Spleen (tissue), 7 donors: ENCODE measurements around the gene TTC7B.

Source experiments
- POLR2A ChIP-seq, 3 donors: fragments of 450-650 bp; IDR thresholded peaks; one replicate each; pipeline ENCODE4 v1.5.1; 2017; ENCODE audit warnings: antibody characterized with exemption in 3 of 3, mild to moderate bottlenecking in 1 of 3
- POLR2AphosphoS5 ChIP-seq, 3 donors: sonication (generic); formaldehyde crosslinking; IDR thresholded peaks; one replicate each; pipeline ENCODE4 v1.5.1; 2017; ENCODE audit warnings: antibody characterized with exemption in 3 of 3
- TF ChIP-seq, protein P1 (sequence below), 11 experiments: fragments of 200-600 bp in 7 of 11; fragments of 450-650 bp in 4 of 11; sonication (generic) in 4 of 11; IDR thresholded peaks in 8 of 11; conservative IDR thresholded peaks in 3 of 11; 1 replicate in 7 of 11; 2 replicates in 4 of 11; pipeline versions ENCODE4 v1.4.0 to v1.8.0; 2016 to 2021; ENCODE audit warnings: antibody characterized with exemption in 11 of 11, inconsistent platforms in 4 of 11, mild to moderate bottlenecking in 1 of 11
- donor health status: DM: no; HTN: no; CAD: no; lungs with moderate emphysema.
- donor health status: DM: no; HTN: no; CAD: no.
- donor health status: DM: no; HTN: no; CAD: no.

DNA sequence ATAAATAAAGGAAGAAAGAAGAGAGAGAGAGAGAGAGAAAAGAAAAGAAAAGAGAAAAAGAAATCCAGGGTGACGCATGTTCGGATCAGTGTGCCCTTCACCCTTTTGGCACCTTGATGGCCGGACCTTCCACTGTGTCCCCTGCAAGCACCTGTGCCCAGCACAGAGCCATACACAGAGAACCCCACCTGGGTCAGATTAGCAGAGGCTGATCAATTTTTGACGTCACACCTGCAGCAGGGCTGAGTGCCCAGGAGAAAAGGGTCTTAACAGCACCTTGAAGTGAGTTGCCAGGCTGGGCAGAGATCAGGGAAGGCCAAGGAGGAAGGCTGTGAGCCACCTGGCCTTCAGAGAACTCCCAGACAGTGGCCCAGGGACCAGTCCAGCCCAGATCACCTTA, 305.0 kb downstream of the TTC7B start:
- TF ChIP-seq, protein P1, sequence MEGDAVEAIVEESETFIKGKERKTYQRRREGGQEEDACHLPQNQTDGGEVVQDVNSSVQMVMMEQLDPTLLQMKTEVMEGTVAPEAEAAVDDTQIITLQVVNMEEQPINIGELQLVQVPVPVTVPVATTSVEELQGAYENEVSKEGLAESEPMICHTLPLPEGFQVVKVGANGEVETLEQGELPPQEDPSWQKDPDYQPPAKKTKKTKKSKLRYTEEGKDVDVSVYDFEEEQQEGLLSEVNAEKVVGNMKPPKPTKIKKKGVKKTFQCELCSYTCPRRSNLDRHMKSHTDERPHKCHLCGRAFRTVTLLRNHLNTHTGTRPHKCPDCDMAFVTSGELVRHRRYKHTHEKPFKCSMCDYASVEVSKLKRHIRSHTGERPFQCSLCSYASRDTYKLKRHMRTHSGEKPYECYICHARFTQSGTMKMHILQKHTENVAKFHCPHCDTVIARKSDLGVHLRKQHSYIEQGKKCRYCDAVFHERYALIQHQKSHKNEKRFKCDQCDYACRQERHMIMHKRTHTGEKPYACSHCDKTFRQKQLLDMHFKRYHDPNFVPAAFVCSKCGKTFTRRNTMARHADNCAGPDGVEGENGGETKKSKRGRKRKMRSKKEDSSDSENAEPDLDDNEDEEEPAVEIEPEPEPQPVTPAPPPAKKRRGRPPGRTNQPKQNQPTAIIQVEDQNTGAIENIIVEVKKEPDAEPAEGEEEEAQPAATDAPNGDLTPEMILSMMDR (IDR thresholded peaks at IDR 0.05 in 8 of 11, conservative IDR thresholded peaks at IDR 0.05 in 3 of 11): no peak
- no peak for TF ChIP-seq POLR2AphosphoS5 (IDR thresholded peaks at IDR 0.05)
- no peak for TF ChIP-seq POLR2A (IDR thresholded peaks at IDR 0.05)
